GM12873 (cell line): Measurements from ENCODE around the gene MSANTD1.

Source experiments
- CTCF ChIP-seq: IDR thresholded peaks from 2 replicates; pipeline ENCODE4 v1.5.1; 2012; ENCODE audit warnings: low read depth, mild to moderate bottlenecking, moderate library complexity, low read length, control low read depth; ENCODE audit not compliant: insufficient read depth; ENCODE audit errors: missing control alignments

MSANTD1 gene

GRCh38 chr4:3247399-3248177, 1.4 kb upstream of the MSANTD1 start:
- TF ChIP-seq CTCF = no peak

- TF ChIP-seq CTCF = no peak
These were observed 830 bp upstream of the MSANTD1 start for GRCh38 chr4:3248178-3248480.

- TF ChIP-seq CTCF = no peak
These were observed 915 bp downstream of the MSANTD1 start for GRCh38 chr4:3249711-3250437.

- no peak for TF ChIP-seq CTCF
These were observed 1.5 kb downstream of the MSANTD1 start for GRCh38 chr4:3250438-3250955.

GRCh38 chr4:3250956-3251690, 2.2 kb downstream of the MSANTD1 start:
- TF ChIP-seq CTCF = no peak

GRCh38 chr4:3251691-3252479, 2.9 kb downstream of the MSANTD1 start:
- TF ChIP-seq CTCF = no peak
